Activated CD4-positive, alpha-beta T cell treated with anti-CD3 and anti-CD28 coated beads, Interleukin-2, amount 10 ng/mL, durations not matched to agents 24 days and 14 days (primary cell): Measurements from ENCODE around the gene SERPINB6. TPM values are rescaled to one million over a fixed set of nuclear protein-coding genes. Genes with fewer than 3 reads are reported as not detected.
"Not testable (repeated sequence)": the region's sequence is repeated elsewhere in the genome, so short reads cannot be mapped to it uniquely, and the experiment has no call there.

Experiments
- DNase-seq: peaks from one replicate; pipeline ENCODE4 v3.0.0; 2022
- H3K27ac Mint-ChIP-seq: one replicate; pipeline ENCODE4 v1.8.0; 2022; ENCODE audit warnings: mild to moderate bottlenecking, mixed read lengths
- H3K27me3 Mint-ChIP-seq: one replicate; pipeline ENCODE4 v1.8.0; 2022; ENCODE audit warnings: mixed read lengths
- H3K36me3 Mint-ChIP-seq: one replicate; pipeline ENCODE4 v1.8.0; 2022; ENCODE audit warnings: low read depth, mild to moderate bottlenecking, mixed read lengths
- H3K4me1 Mint-ChIP-seq: one replicate; pipeline ENCODE4 v1.8.0; 2021; ENCODE audit warnings: mixed read lengths
- H3K4me3 Mint-ChIP-seq: one replicate; pipeline ENCODE4 v1.8.0; 2022; ENCODE audit warnings: mild to moderate bottlenecking, moderate library complexity, mixed read lengths
- H3K9me3 Mint-ChIP-seq: one replicate; pipeline ENCODE4 v1.8.0; 2021; ENCODE audit warnings: mixed read lengths
- intact Hi-C: fragments of 100-400 bp; cut with micrococcal nuclease; formaldehyde crosslinking; loops from one replicate; pipeline ENCODE4 v1.15.1; 2023
- total RNA-seq: library from RNA; stranded (reverse); gene quantifications from 2 replicates; pipeline ENCODE4 v1.2.3, GENCODE V29; 2022

The SERPINB6 gene
- total RNA-seq, 1 donor from 2014 or later, result 33.1 TPM

GRCh38 chr6:3007571-3007970 is 36.2 kb upstream of the SERPINB6 start:
- intact Hi-C loops, result no loop called here
- no peak overlapping the region for H3K4me3 Mint-ChIP-seq
- no peaks in the 10 kb centered on the region for H3K27me3 Mint-ChIP-seq
- H3K36me3 Mint-ChIP-seq, result peaks cover 80% of the 10 kb centered on the region
- H3K9me3 Mint-ChIP-seq, result peaks cover 15% of the 10 kb centered on the region
- no peak for DNase-seq
- H3K4me1 Mint-ChIP-seq, result peaks cover 7% of the 10 kb centered on the region
- H3K27ac Mint-ChIP-seq, result no peak overlapping the region

GRCh38 chr6:3006476-3006875 is 35.1 kb upstream of the SERPINB6 start:
- intact Hi-C loops, result no loop called here
- H3K36me3 Mint-ChIP-seq, result peaks cover 74% of the 10 kb centered on the region
- peaks cover 6% of the 10 kb centered on the region for H3K9me3 Mint-ChIP-seq
- H3K4me3 Mint-ChIP-seq, result no peak overlapping the region
- no peak overlapping the region for H3K27ac Mint-ChIP-seq
- H3K4me1 Mint-ChIP-seq, result peaks cover 16% of the 10 kb centered on the region
- no peak for DNase-seq
- H3K27me3 Mint-ChIP-seq, result no peaks in the 10 kb centered on the region

GRCh38 chr6:3005874-3006273 is 34.5 kb upstream of the SERPINB6 start:
- Mint-ChIP-seq H3K36me3 (peaks cover 68% of the 10 kb centered on the region), H3K9me3 (peaks cover 3% of the 10 kb centered on the region), H3K27me3 (no peaks in the 10 kb centered on the region), H3K4me1 (peaks cover 16% of the 10 kb centered on the region), H3K27ac (no peak overlapping the region), H3K4me3 (no peak overlapping the region)
- no peak for DNase-seq
- intact Hi-C loops, result no loop called here

GRCh38 chr6:3005077-3005476 is 33.7 kb upstream of the SERPINB6 start:
- peaks cover under 1% of the 10 kb centered on the region for H3K9me3 Mint-ChIP-seq
- H3K4me1 Mint-ChIP-seq, result peaks cover 17% of the 10 kb centered on the region
- peaks cover 60% of the 10 kb centered on the region for H3K36me3 Mint-ChIP-seq
- no peak overlapping the region for H3K27ac Mint-ChIP-seq
- intact Hi-C loops, result no loop called here
- H3K27me3 Mint-ChIP-seq, result no peaks in the 10 kb centered on the region
- H3K4me3 Mint-ChIP-seq, result no peak overlapping the region
- DNase-seq, result no peak

GRCh38 chr6:3003226-3003625 is 31.9 kb upstream of the SERPINB6 start:
- DNase-seq, intact Hi-C loops, H3K27ac Mint-ChIP-seq, H3K27me3 Mint-ChIP-seq, H3K9me3 Mint-ChIP-seq, H3K4me3 Mint-ChIP-seq: not testable (repeated sequence)
- peaks cover 42% of the 10 kb centered on the region for H3K36me3 Mint-ChIP-seq
- H3K4me1 Mint-ChIP-seq, result peaks cover 27% of the 10 kb centered on the region

GRCh38 chr6:3001773-3002293 is 30.5 kb upstream of the SERPINB6 start:
- Mint-ChIP-seq H3K4me3 (peak overlapping the region; percentile 40), H3K4me1 (peaks cover 30% of the 10 kb centered on the region), H3K27ac (peak overlapping the region; percentile 48), H3K36me3 (peaks cover 29% of the 10 kb centered on the region), H3K9me3 (no peaks in the 10 kb centered on the region), H3K27me3 (no peaks in the 10 kb centered on the region)
- peak; percentile 75 for DNase-seq
- intact Hi-C loops, result loop anchor here (1.0 kb wide), 1 partner anchor 24 kb away; no protein-coding TSS in a partner anchor

GRCh38 chr6:3001146-3001772 is 29.9 kb upstream of the SERPINB6 start:
- H3K27me3 Mint-ChIP-seq, result peaks cover 1% of the 10 kb centered on the region
- H3K27ac Mint-ChIP-seq, result peak overlapping the region; percentile 29
- H3K4me3 Mint-ChIP-seq, result peak overlapping the region; percentile 92
- peaks cover 24% of the 10 kb centered on the region for H3K36me3 Mint-ChIP-seq
- H3K4me1 Mint-ChIP-seq, result peaks cover 30% of the 10 kb centered on the region
- no peak for DNase-seq
- no peaks in the 10 kb centered on the region for H3K9me3 Mint-ChIP-seq
- intact Hi-C loops, result no loop called here

- peak within 1 kb of the TSS; percentile 92 for H3K4me3 Mint-ChIP-seq
- no peaks in the 10 kb centered on the region for H3K9me3 Mint-ChIP-seq
- H3K36me3 Mint-ChIP-seq, result peaks cover 15% of the 10 kb centered on the region
- peaks cover 30% of the 10 kb centered on the region for H3K4me1 Mint-ChIP-seq
- DNase-seq, result peak; percentile 97
- peaks cover 3% of the 10 kb centered on the region for H3K27me3 Mint-ChIP-seq
- peak within 1 kb of the TSS; percentile 88 for H3K27ac Mint-ChIP-seq
- intact Hi-C loops, result loop anchor here (1.0 to 2.0 kb wide), 8 partner anchors 11 to 259 kb away; partner anchors contain the start of genes BPHL, PSMG4, RIPK1 and WRNIP1
These were observed 28.5 kb upstream of the SERPINB6 start, which contains the start of gene NQO2 for GRCh38 chr6:2999618-3000557. TSS of gene NQO2 (plus strand) at chr6:2999894. CDS start at chr6:3006553, 6,659 bp downstream.

- H3K36me3 Mint-ChIP-seq, result peaks cover 9% of the 10 kb centered on the region
- H3K4me3 Mint-ChIP-seq, result peak overlapping the region; percentile 92
- H3K27me3 Mint-ChIP-seq, result peaks cover 3% of the 10 kb centered on the region
- peak overlapping the region; percentile 88 for H3K27ac Mint-ChIP-seq
- H3K4me1 Mint-ChIP-seq, result peaks cover 30% of the 10 kb centered on the region
- DNase-seq, result peak; percentile 78
- intact Hi-C loops, result loop anchor here (1.0 to 2.0 kb wide), 8 partner anchors 10 to 260 kb away; partner anchors contain the start of genes BPHL, PSMG4, RIPK1 and WRNIP1
- H3K9me3 Mint-ChIP-seq, result no peaks in the 10 kb centered on the region
These were observed 27.7 kb upstream of the SERPINB6 start for GRCh38 chr6:2998998-2999617.

GRCh38 chr6:2998249-2998997 is 27.1 kb upstream of the SERPINB6 start:
- DNase-seq, result peak; percentile 86
- Mint-ChIP-seq H3K4me3 (peak overlapping the region; percentile 92), H3K4me1 (peaks cover 33% of the 10 kb centered on the region), H3K27ac (peak overlapping the region; percentile 88)
- not testable (repeated sequence) for H3K9me3 Mint-ChIP-seq, H3K36me3 Mint-ChIP-seq, H3K27me3 Mint-ChIP-seq
- intact Hi-C loops, result loop anchor here (2.0 kb wide), 1 partner anchor 260 kb away; the partner anchor contains the start of gene PSMG4

GRCh38 chr6:2993755-2994317 is 22.5 kb upstream of the SERPINB6 start:
- peaks cover 3% of the 10 kb centered on the region for H3K27me3 Mint-ChIP-seq
- DNase-seq, result no peak
- no peaks in the 10 kb centered on the region for H3K36me3 Mint-ChIP-seq
- intact Hi-C loops, result no loop called here
- peaks cover 19% of the 10 kb centered on the region for H3K4me1 Mint-ChIP-seq
- no peak overlapping the region for H3K4me3 Mint-ChIP-seq
- no peaks in the 10 kb centered on the region for H3K9me3 Mint-ChIP-seq
- no peak overlapping the region for H3K27ac Mint-ChIP-seq

- H3K27me3 Mint-ChIP-seq, result peaks cover 3% of the 10 kb centered on the region
- no peak for DNase-seq
- peaks cover 21% of the 10 kb centered on the region for H3K4me1 Mint-ChIP-seq
- H3K4me3 Mint-ChIP-seq, result no peak overlapping the region
- intact Hi-C loops, result no loop called here
- H3K36me3 Mint-ChIP-seq, result no peaks in the 10 kb centered on the region
- H3K9me3 Mint-ChIP-seq, result no peaks in the 10 kb centered on the region
- H3K27ac Mint-ChIP-seq, result no peak overlapping the region
These were observed 21.1 kb upstream of the SERPINB6 start for GRCh38 chr6:2992330-2992979.
